ENCODE results near the gene MAD1L1. TPM values are rescaled to one million over a fixed set of nuclear protein-coding genes. Genes with fewer than 3 reads are reported as not detected.
A peak's percentile ranks its signal among the peaks of the same experiment; 100 is the strongest.

The MAD1L1 gene
- total RNA-seq, 1 experiment from 2014 or later, result 43.8 TPM

DNA sequence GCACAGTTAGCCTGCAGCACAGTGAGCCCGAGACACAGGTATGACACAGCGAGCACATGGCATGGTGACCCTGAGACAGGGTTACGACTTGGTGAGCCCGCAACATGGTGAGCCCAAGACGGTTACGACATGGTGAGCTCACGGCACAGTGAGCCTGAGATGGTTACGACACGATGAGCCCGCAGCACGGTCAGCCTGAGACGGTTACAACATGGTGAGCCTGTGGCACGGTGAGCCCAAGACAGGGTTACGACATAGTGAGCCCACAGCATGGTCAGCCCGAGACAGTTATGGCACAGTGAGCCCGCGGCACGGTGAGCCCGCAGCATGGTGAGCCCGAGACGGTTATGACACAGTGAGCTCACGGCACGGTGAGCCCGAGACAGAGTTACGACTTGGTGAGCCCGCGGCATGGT lies 156.1 kb downstream of the MAD1L1 start (continued):
- TF ChIP-seq, protein P1, sequence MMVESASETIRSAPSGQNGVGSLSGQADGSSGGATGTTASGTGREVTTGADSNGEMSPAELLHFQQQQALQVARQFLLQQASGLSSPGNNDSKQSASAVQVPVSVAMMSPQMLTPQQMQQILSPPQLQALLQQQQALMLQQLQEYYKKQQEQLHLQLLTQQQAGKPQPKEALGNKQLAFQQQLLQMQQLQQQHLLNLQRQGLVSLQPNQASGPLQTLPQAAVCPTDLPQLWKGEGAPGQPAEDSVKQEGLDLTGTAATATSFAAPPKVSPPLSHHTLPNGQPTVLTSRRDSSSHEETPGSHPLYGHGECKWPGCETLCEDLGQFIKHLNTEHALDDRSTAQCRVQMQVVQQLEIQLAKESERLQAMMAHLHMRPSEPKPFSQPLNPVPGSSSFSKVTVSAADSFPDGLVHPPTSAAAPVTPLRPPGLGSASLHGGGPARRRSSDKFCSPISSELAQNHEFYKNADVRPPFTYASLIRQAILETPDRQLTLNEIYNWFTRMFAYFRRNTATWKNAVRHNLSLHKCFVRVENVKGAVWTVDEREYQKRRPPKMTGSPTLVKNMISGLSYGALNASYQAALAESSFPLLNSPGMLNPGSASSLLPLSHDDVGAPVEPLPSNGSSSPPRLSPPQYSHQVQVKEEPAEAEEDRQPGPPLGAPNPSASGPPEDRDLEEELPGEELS (CRISPR knock-in tag; IDR thresholded peaks at IDR 0.05), result no peak
- no peak for TF ChIP-seq JAZF1 (CRISPR knock-in tag; IDR thresholded peaks at IDR 0.05)

DNA sequence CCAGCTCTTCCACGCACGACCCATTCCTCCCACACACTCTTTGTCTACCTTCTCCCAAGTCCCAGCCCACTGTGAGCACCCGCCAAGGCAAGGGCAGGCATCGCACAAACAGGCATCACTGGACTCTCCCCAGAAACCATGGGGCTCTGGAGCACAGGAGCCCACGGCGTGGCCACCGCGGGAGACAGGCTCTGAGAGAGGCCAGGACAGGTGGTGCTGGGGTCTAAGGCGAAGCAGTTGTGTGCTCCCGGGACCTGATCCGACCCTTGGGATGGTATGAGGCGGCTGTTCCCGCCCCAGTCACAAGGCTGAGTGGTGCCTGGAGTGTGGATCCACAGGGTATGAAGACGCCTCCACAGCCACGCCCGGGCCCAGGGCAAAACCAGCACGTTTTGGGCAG lies 156.9 kb downstream of the MAD1L1 start:
- TF ChIP-seq, protein P2, sequence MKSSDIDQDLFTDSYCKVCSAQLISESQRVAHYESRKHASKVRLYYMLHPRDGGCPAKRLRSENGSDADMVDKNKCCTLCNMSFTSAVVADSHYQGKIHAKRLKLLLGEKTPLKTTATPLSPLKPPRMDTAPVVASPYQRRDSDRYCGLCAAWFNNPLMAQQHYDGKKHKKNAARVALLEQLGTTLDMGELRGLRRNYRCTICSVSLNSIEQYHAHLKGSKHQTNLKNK (CRISPR knock-in tag; IDR thresholded peaks at IDR 0.05), result no peak
- TF ChIP-seq, protein P3, sequence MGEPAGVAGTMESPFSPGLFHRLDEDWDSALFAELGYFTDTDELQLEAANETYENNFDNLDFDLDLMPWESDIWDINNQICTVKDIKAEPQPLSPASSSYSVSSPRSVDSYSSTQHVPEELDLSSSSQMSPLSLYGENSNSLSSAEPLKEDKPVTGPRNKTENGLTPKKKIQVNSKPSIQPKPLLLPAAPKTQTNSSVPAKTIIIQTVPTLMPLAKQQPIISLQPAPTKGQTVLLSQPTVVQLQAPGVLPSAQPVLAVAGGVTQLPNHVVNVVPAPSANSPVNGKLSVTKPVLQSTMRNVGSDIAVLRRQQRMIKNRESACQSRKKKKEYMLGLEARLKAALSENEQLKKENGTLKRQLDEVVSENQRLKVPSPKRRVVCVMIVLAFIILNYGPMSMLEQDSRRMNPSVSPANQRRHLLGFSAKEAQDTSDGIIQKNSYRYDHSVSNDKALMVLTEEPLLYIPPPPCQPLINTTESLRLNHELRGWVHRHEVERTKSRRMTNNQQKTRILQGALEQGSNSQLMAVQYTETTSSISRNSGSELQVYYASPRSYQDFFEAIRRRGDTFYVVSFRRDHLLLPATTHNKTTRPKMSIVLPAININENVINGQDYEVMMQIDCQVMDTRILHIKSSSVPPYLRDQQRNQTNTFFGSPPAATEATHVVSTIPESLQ (CRISPR knock-in tag; IDR thresholded peaks at IDR 0.05), result no peak
- TF ChIP-seq, protein P4, sequence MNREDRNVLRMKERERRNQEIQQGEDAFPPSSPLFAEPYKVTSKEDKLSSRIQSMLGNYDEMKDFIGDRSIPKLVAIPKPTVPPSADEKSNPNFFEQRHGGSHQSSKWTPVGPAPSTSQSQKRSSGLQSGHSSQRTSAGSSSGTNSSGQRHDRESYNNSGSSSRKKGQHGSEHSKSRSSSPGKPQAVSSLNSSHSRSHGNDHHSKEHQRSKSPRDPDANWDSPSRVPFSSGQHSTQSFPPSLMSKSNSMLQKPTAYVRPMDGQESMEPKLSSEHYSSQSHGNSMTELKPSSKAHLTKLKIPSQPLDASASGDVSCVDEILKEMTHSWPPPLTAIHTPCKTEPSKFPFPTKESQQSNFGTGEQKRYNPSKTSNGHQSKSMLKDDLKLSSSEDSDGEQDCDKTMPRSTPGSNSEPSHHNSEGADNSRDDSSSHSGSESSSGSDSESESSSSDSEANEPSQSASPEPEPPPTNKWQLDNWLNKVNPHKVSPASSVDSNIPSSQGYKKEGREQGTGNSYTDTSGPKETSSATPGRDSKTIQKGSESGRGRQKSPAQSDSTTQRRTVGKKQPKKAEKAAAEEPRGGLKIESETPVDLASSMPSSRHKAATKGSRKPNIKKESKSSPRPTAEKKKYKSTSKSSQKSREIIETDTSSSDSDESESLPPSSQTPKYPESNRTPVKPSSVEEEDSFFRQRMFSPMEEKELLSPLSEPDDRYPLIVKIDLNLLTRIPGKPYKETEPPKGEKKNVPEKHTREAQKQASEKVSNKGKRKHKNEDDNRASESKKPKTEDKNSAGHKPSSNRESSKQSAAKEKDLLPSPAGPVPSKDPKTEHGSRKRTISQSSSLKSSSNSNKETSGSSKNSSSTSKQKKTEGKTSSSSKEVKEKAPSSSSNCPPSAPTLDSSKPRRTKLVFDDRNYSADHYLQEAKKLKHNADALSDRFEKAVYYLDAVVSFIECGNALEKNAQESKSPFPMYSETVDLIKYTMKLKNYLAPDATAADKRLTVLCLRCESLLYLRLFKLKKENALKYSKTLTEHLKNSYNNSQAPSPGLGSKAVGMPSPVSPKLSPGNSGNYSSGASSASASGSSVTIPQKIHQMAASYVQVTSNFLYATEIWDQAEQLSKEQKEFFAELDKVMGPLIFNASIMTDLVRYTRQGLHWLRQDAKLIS (CRISPR knock-in tag; IDR thresholded peaks at IDR 0.05; ENCODE audit: borderline replicate concordance), result no peak
- TF ChIP-seq FOXJ3 (CRISPR knock-in tag; IDR thresholded peaks at IDR 0.05; ENCODE audit: borderline replicate concordance) (no peak), ETV6 (CRISPR knock-in tag; IDR thresholded peaks at IDR 0.05) (no peak), ATF1 (CRISPR knock-in tag; IDR thresholded peaks at IDR 0.05) (no peak), CREM (CRISPR knock-in tag; IDR thresholded peaks at IDR 0.05) (no peak), NR1H2 (CRISPR knock-in tag; IDR thresholded peaks at IDR 0.05) (no peak), MXD4 (CRISPR knock-in tag; IDR thresholded peaks at IDR 0.05; ENCODE audit: borderline replicate concordance) (no peak), NR3C1 (CRISPR knock-in tag; conservative IDR thresholded peaks at IDR 0.05; ENCODE audit: low read depth) (no peak), SOX15 (CRISPR knock-in tag; IDR thresholded peaks at IDR 0.05) (no peak), ZNF219 (CRISPR knock-in tag; IDR thresholded peaks at IDR 0.05; ENCODE audit: borderline replicate concordance) (no peak), GRHL2 (CRISPR knock-in tag; IDR thresholded peaks at IDR 0.05; ENCODE audit: insufficient replicate concordance, severe bottlenecking) (no peak), ZNF138 (CRISPR knock-in tag; conservative IDR thresholded peaks at IDR 0.05) (no peak), JAZF1 (CRISPR knock-in tag; IDR thresholded peaks at IDR 0.05) (no peak), TEAD1 (CRISPR knock-in tag; IDR thresholded peaks at IDR 0.05) (no peak), FOXP1 (CRISPR knock-in tag; IDR thresholded peaks at IDR 0.05; ENCODE audit: borderline replicate concordance) (no peak)
- TF ChIP-seq, protein P5, sequence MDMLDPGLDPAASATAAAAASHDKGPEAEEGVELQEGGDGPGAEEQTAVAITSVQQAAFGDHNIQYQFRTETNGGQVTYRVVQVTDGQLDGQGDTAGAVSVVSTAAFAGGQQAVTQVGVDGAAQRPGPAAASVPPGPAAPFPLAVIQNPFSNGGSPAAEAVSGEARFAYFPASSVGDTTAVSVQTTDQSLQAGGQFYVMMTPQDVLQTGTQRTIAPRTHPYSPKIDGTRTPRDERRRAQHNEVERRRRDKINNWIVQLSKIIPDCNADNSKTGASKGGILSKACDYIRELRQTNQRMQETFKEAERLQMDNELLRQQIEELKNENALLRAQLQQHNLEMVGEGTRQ (CRISPR knock-in tag; IDR thresholded peaks at IDR 0.05), result no peak
- TF ChIP-seq, protein P6, sequence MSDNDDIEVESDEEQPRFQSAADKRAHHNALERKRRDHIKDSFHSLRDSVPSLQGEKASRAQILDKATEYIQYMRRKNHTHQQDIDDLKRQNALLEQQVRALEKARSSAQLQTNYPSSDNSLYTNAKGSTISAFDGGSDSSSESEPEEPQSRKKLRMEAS (CRISPR knock-in tag; IDR thresholded peaks at IDR 0.05), result no peak
- TF ChIP-seq, protein P7, sequence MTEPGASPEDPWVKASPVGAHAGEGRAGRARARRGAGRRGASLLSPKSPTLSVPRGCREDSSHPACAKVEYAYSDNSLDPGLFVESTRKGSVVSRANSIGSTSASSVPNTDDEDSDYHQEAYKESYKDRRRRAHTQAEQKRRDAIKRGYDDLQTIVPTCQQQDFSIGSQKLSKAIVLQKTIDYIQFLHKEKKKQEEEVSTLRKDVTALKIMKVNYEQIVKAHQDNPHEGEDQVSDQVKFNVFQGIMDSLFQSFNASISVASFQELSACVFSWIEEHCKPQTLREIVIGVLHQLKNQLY (CRISPR knock-in tag; IDR thresholded peaks at IDR 0.05), result no peak
- CTCF ChIA-PET, result interaction anchor here (0.5 kb wide), 1 partner anchor 318 kb away, joined by 3 read pairs; no protein-coding TSS in a partner anchor
- Mint-ChIP-seq H3K27me3 (ENCODE audit: low read depth) (no peaks in the 10 kb centered on the region), H3K27ac (peak overlapping the region; percentile 97), H3K4me1 (peaks cover 6% of the 10 kb centered on the region), H3K4me3 (no peak overlapping the region), H3K36me3 (no peaks in the 10 kb centered on the region), H3K9me3 (no peaks in the 10 kb centered on the region)
- no peak for ATAC-seq
- no peak for DNase-seq (ENCODE audit: low spot score)
- POLR2A ChIA-PET, result no interaction called here
